Measurements from ENCODE around the gene PEAK3. TPM values are rescaled to one million over a fixed set of nuclear protein-coding genes. Genes with fewer than 3 reads are reported as not detected.

The PEAK3 gene
- total and polyA plus RNA-seq, 2 experiments from 2014 or later = 0.15 TPM; not detected in 1

- Histone ChIP-seq H3K79me2 (peaks cover 21% of the 10 kb centered on the region), H3K4me1 (ENCODE audit: insufficient read depth) (no peaks in the 10 kb centered on the region), H3K9me3 (ENCODE audit: low read depth) (no peaks in the 10 kb centered on the region), H4K20me1 (ENCODE audit: insufficient read depth, poor library complexity, severe bottlenecking) (no peaks in the 10 kb centered on the region), H3K4me2 (no peak overlapping the region), H3K4me3 (no peak overlapping the region), H2AFZ (no peak overlapping the region), H3K9me2 (replicated peaks; ENCODE audit: insufficient read depth) (no peaks in the 10 kb centered on the region), H3K36me3 (replicated peaks; ENCODE audit: insufficient read depth, low read depth) (no peaks in the 10 kb centered on the region), H3K27ac (no peak overlapping the region), H3K27me3 (no peaks in the 10 kb centered on the region)
- 93% methylated on average over 18 of the region's 19 CpGs for WGBS (ENCODE audit: low lambda C conversion rate, missing lambda C conversion rate)
- TF ChIP-seq CTCF (IDR thresholded peaks at IDR 0.05; ENCODE audit: poor library complexity) (no peak), EZH2phosphoT487 (IDR thresholded peaks at IDR 0.05; ENCODE audit: low read depth, severe bottlenecking, unreplicated experiment) (no peak), EZH2 (IDR thresholded peaks at IDR 0.05; ENCODE audit: borderline replicate concordance) (no peak)
- DNase-seq (ENCODE audit: low spot score) = no peak
These were observed 41.7 kb upstream of the PEAK3 start for GRCh38 chr19:2323707-2324106.

DNA sequence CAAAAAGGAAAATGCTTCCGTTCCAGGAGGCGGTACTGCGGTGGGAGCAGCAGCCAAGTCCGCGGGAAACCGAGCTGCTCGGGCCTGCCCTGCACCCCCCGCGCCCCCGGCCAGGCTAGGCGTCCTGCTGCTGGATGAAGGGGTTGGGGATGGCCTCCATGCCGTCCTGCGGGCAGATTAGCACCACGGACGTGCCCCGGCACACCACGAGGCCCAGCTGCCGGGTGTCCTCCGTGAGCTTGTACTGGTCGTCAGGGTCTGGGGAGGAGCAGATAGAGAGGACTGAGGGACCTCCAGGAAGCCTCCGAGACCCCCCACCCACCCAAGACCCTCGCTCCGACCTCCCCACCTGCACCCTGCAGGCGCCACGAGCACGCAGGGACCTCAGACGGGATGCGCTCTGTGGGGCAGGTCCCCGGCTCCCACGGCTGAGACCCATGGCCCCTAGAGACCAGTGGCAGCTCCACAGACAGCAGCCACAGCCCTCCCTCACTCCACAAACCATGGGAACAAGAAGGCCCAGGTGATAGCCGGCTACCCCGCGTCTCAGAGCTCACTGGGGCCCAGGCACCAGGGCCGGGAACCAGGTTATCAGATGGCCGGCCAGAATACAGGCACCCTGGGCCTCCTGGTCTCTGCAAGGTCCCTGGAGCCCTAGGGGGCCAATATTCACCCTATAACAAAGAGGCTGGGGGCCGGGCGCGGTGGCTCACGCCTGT is 39.7 kb upstream of the PEAK3 start:
- WGBS (ENCODE audit: low lambda C conversion rate, missing lambda C conversion rate) = 97% methylated on average over 34 of the region's 39 CpGs
- Histone ChIP-seq H3K4me2 (no peak overlapping the region), H4K20me1 (ENCODE audit: insufficient read depth, poor library complexity, severe bottlenecking) (no peaks in the 10 kb centered on the region), H3K27me3 (no peaks in the 10 kb centered on the region), H3K4me3 (no peak overlapping the region), H3K79me2 (peaks cover 8% of the 10 kb centered on the region), H3K4me1 (ENCODE audit: insufficient read depth) (no peaks in the 10 kb centered on the region), H3K9me2 (replicated peaks; ENCODE audit: insufficient read depth) (no peaks in the 10 kb centered on the region), H3K27ac (no peak overlapping the region), H3K9me3 (ENCODE audit: low read depth) (no peaks in the 10 kb centered on the region), H3K36me3 (replicated peaks; ENCODE audit: insufficient read depth, low read depth) (no peaks in the 10 kb centered on the region), H2AFZ (no peak overlapping the region)
- DNase-seq (ENCODE audit: low spot score) = no peak
- no peak for TF ChIP-seq CTCF (IDR thresholded peaks at IDR 0.05; ENCODE audit: poor library complexity)
- TF ChIP-seq EZH2phosphoT487 (IDR thresholded peaks at IDR 0.05; ENCODE audit: low read depth, severe bottlenecking, unreplicated experiment) = no peak
- TF ChIP-seq EZH2 (IDR thresholded peaks at IDR 0.05; ENCODE audit: borderline replicate concordance) = no peak

- H3K4me3 ChIP-seq = no peak overlapping the region
- peaks cover 1% of the 10 kb centered on the region for H3K79me2 ChIP-seq
- no peaks in the 10 kb centered on the region for H3K4me1 ChIP-seq (ENCODE audit: insufficient read depth)
- H3K9me2 ChIP-seq (replicated peaks; ENCODE audit: insufficient read depth) = no peaks in the 10 kb centered on the region
- no peaks in the 10 kb centered on the region for H3K27me3 ChIP-seq
- H3K9me3 ChIP-seq (ENCODE audit: low read depth) = no peaks in the 10 kb centered on the region
- DNase-seq (ENCODE audit: low spot score) = no peak
- no peak overlapping the region for H2AFZ ChIP-seq
- H3K4me2 ChIP-seq = no peak overlapping the region
- TF ChIP-seq CTCF (IDR thresholded peaks at IDR 0.05; ENCODE audit: poor library complexity) = no peak
- no peak for TF ChIP-seq EZH2 (IDR thresholded peaks at IDR 0.05; ENCODE audit: borderline replicate concordance)
- no peak for TF ChIP-seq EZH2phosphoT487 (IDR thresholded peaks at IDR 0.05; ENCODE audit: low read depth, severe bottlenecking, unreplicated experiment)
- no peak overlapping the region for H3K27ac ChIP-seq
- no peaks in the 10 kb centered on the region for H4K20me1 ChIP-seq (ENCODE audit: insufficient read depth, poor library complexity, severe bottlenecking)
- WGBS (ENCODE audit: low lambda C conversion rate, missing lambda C conversion rate) = 94% methylated on average over 12 of the region's 12 CpGs
- no peaks in the 10 kb centered on the region for H3K36me3 ChIP-seq (replicated peaks; ENCODE audit: insufficient read depth, low read depth)
These were observed 39.0 kb upstream of the PEAK3 start for GRCh38 chr19:2320939-2321338.

All from hepatocyte (in vitro differentiated cells).